IPS DF 6.9 (cell line): ENCODE measurements around the gene CNPY1.
"Not testable (repeated sequence)": the region's sequence is repeated elsewhere in the genome, so short reads cannot be mapped to it uniquely, and the experiment has no call there.

Experiments
- DNase-seq: peaks from one replicate; pipeline ENCODE4 v3.0.0-alpha.2; 2013; ENCODE audit warnings: low read depth, low spot score
- H3K27ac ChIP-seq: one replicate; pipeline ENCODE4 v1.5.1; 2013; ENCODE audit warnings: low read length, control low read depth
- H3K27me3 ChIP-seq: 2 replicates; pipeline ENCODE4 v1.6.1; 2013; ENCODE audit warnings: mild to moderate bottlenecking, low read length; ENCODE audit not compliant: control insufficient read depth, insufficient read depth
- H3K36me3 ChIP-seq: 2 replicates; pipeline ENCODE4 v1.6.1; 2013; ENCODE audit warnings: low read length; ENCODE audit not compliant: control insufficient read depth, insufficient read depth
- H3K4me1 ChIP-seq: 2 replicates; pipeline ENCODE4 v1.6.1; 2013; ENCODE audit warnings: low read length; ENCODE audit not compliant: control insufficient read depth, insufficient read depth
- H3K4me3 ChIP-seq: 2 replicates; pipeline ENCODE4 v1.5.1; 2013; ENCODE audit warnings: mild to moderate bottlenecking, low read length
- H3K9me3 ChIP-seq: 2 replicates; pipeline ENCODE4 v1.6.1; 2013; ENCODE audit warnings: low read length, inconsistent platforms; ENCODE audit not compliant: control insufficient read depth, insufficient read depth
- WGBS: extraction: QIAGEN DNeasy Blood & Tissue Kit; methylation state at CpG from one replicate; pipeline ENCODE4 v1.1.7; 2013; ENCODE audit warnings: mixed read lengths, missing lambda C conversion rate; ENCODE audit not compliant: insufficient read length, insufficient coverage; 5-methylcytosine and 5-hydroxymethylcytosine counted together

CNPY1 gene

DNA sequence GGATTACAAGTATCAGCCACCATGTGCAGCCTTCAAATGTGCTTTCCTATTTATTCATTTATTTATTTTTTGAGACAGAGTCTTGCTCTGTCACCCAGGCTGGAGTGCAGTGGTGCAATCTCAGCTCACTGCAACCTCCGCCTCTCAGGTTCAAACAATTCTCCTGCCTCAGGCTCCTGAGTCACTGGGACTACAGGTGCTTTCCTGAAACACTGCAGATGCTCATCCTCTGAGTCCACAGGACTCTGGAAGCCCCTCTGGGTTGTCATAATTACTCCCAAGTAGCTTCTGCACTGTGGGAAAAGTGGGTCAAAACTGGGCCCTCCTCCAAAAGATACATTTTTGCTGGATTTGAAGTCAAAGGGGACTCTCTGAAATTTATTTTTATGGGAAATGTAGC lies at the start of gene CNPY1:
CNPY1 (minus strand) TSS at position 111 of the 400 bp plus-strand sequence. CDS start 630 bp downstream, outside the sequence.
- not testable (repeated sequence) for DNase-seq, H3K36me3 ChIP-seq, H3K4me3 ChIP-seq, H3K9me3 ChIP-seq, H3K27me3 ChIP-seq, H3K4me1 ChIP-seq, H3K27ac ChIP-seq
- WGBS, result no CpG with 5 or more reads among the region's 1 CpG

GRCh38 chr7:155594961-155595366 lies 48.6 kb upstream of the CNPY1 start:
- Histone ChIP-seq H3K27ac (no peak overlapping the region), H3K4me3 (no peak overlapping the region), H3K27me3 (no peaks in the 10 kb centered on the region), H3K36me3 (no peaks in the 10 kb centered on the region), H3K9me3 (no peaks in the 10 kb centered on the region), H3K4me1 (0 out of 2 replicates have a peak, but pooled peaks cover 4% of the 10 kb centered on the region)
- peak; percentile 43 for DNase-seq
- WGBS, result no CpG with 5 or more reads among the region's 3 CpGs

DNA sequence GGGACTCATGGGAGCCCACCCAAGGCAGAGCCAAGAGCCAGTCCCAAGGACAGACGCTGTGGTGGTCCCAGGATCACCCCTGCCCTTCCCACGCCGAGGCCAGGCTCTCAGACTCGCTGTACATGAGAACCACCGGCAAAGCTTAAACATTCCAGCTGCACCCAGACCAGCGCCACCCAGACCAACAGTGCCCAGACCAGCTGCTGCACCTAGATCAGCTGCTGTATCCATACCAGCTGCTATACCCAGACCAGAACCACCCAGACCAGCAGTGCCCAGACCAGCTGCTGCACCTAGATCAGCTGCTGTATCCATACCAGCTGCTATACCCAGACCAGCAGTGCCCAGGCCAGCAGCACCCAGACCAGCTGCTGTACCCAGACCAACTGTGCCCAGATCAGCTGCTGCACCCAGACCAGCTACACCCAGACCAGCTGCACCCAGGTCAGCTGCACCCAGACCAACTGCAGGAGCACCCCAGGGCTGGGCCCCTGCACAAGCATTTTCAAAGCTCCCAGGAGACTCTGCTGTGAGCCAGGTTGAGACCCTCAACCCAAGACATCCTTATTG lies 47.9 kb upstream of the CNPY1 start:
- H3K9me3 ChIP-seq, result no peaks in the 10 kb centered on the region
- H3K4me3 ChIP-seq, result no peak overlapping the region
- H3K27me3 ChIP-seq, result no peaks in the 10 kb centered on the region
- H3K27ac ChIP-seq, result no peak overlapping the region
- DNase-seq, result no peak
- no peaks in the 10 kb centered on the region for H3K36me3 ChIP-seq
- WGBS, result no CpG with 5 or more reads among the region's 6 CpGs
- H3K4me1 ChIP-seq, result 0 out of 2 replicates have a peak, but pooled peaks cover 4% of the 10 kb centered on the region

DNA sequence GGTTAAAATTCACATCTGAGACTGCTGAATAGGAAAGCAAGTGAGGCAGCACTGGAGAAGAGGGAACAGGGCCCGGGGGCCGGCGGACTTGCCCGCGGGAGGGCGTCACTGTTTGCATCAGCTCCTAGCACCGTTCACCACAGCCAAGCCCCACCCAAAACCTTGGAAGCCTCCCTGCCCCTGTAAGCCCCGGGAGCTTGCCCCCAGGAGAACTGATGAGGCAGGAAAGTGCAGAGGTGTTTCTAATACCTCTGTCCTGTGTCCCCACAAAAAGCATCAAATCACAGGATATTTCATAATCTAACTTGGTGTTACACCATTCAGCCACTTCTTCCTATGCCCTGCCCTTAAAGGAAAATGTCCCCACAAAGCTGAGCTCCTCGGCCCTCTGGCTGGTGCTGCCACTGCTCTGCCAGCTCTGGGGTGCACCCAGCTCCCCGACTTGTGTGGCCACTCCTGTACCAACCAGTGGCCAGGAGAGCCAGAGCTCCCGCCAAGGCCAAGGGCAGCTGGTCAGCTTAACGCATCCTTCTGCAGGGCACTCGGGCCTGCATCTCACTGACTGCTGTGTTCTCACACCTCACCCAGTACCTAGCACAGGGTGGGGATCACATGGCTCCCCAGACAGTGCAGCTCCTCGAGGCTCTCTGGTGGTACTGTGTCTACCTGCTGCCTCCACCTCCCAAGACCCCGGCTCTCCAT lies 47.3 kb upstream of the CNPY1 start:
- no CpG with 5 or more reads among the region's 15 CpGs for WGBS
- no peaks in the 10 kb centered on the region for H3K27me3 ChIP-seq
- no peak overlapping the region for H3K27ac ChIP-seq
- no peaks in the 10 kb centered on the region for H3K9me3 ChIP-seq
- no peaks in the 10 kb centered on the region for H3K36me3 ChIP-seq
- DNase-seq, result no peak
- H3K4me1 ChIP-seq, result 0 out of 2 replicates have a peak, but pooled peaks cover 4% of the 10 kb centered on the region
- H3K4me3 ChIP-seq, result no peak overlapping the region

- H3K4me3 ChIP-seq, result no peak overlapping the region
- H3K36me3 ChIP-seq, result no peaks in the 10 kb centered on the region
- no CpG with 5 or more reads among the region's 14 CpGs for WGBS
- 0 out of 2 replicates have a peak, but pooled peaks cover 4% of the 10 kb centered on the region for H3K4me1 ChIP-seq
- no peaks in the 10 kb centered on the region for H3K9me3 ChIP-seq
- H3K27me3 ChIP-seq, result no peaks in the 10 kb centered on the region
- no peak for DNase-seq
- H3K27ac ChIP-seq, result no peak overlapping the region
Observed at GRCh38 chr7:155591055-155591775, 44.9 kb upstream of the CNPY1 start.

DNA sequence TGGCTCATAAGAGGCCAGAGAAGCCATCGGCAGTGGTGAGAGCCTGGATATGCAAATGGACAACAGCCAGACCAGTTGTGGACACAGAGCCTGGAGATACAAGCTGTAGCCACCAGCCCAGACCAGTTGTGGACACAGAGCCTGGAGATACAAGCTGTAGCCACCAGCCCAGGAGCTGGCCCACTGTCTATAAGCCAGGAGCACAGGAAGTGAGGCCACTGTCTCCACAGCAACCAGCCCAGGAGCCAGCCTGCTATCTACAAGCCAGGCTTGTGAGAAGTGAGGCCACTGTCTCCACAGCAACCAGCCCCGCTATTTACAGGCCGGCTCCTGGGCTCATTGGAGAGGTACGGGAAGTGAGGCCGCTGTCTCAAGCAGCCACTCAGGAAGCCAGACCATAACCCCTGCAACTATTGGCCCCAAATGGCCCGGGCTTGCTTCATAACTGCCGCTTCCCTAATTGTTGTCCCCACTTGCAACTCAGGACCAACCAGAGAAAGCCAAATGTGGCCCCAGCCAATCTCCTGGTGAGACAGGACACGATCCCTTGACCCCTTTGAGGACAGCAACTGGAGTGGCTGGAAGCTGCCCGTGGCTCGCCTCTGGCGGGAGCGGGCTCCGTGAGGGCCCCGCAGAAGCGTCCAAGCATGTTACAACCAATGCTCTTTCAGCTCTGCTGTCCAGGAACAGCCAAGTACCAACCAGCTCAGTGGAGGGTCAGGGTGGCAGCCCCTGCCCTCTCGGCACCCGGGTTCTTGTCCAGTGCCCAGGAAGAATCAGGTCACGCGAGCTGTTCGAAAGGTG lies 44.1 kb upstream of the CNPY1 start:
- H3K9me3 ChIP-seq, result no peaks in the 10 kb centered on the region
- no peak overlapping the region for H3K4me3 ChIP-seq
- 0 out of 2 replicates have a peak, but pooled peaks cover 4% of the 10 kb centered on the region for H3K4me1 ChIP-seq
- no peak overlapping the region for H3K27ac ChIP-seq
- H3K27me3 ChIP-seq, result no peaks in the 10 kb centered on the region
- H3K36me3 ChIP-seq, result no peaks in the 10 kb centered on the region
- WGBS, result no CpG with 5 or more reads among the region's 20 CpGs
- DNase-seq, result no peak

GRCh38 chr7:155589001-155589980 lies 42.9 kb upstream of the CNPY1 start:
- DNase-seq, result no peak
- H3K36me3 ChIP-seq, result no peaks in the 10 kb centered on the region
- no CpG with 5 or more reads among the region's 29 CpGs for WGBS
- no peak overlapping the region for H3K4me3 ChIP-seq
- no peak overlapping the region for H3K27ac ChIP-seq
- H3K27me3 ChIP-seq, result no peaks in the 10 kb centered on the region
- H3K9me3 ChIP-seq, result no peaks in the 10 kb centered on the region
- 0 out of 2 replicates have a peak, but pooled peaks cover under 1% of the 10 kb centered on the region for H3K4me1 ChIP-seq

GRCh38 chr7:155588468-155588998 lies 42.2 kb upstream of the CNPY1 start:
- no peak overlapping the region for H3K4me3 ChIP-seq
- no peaks in the 10 kb centered on the region for H3K36me3 ChIP-seq
- WGBS, result no CpG with 5 or more reads among the region's 10 CpGs
- no peak overlapping the region for H3K27ac ChIP-seq
- H3K27me3 ChIP-seq, result no peaks in the 10 kb centered on the region
- no peaks in the 10 kb centered on the region for H3K9me3 ChIP-seq
- no peaks in the 10 kb centered on the region for H3K4me1 ChIP-seq
- no peak for DNase-seq

- no peaks in the 10 kb centered on the region for H3K27me3 ChIP-seq
- DNase-seq, result no peak
- no peak overlapping the region for H3K27ac ChIP-seq
- WGBS, result no CpG with 5 or more reads among the region's 10 CpGs
- H3K9me3 ChIP-seq, result no peaks in the 10 kb centered on the region
- H3K36me3 ChIP-seq, result no peaks in the 10 kb centered on the region
- H3K4me1 ChIP-seq, result no peaks in the 10 kb centered on the region
- H3K4me3 ChIP-seq, result no peak overlapping the region
Observed at GRCh38 chr7:155587486-155587885, 41.1 kb upstream of the CNPY1 start.
